Measurements from ENCODE around the gene SFTPB. TPM values are rescaled to one million over a fixed set of nuclear protein-coding genes. Genes with fewer than 3 reads are reported as not detected.
"Not testable (repeated sequence)": the region's sequence is repeated elsewhere in the genome, so short reads cannot be mapped to it uniquely, and the experiment has no call there.

The SFTPB gene
- total RNA-seq, 1 donor from 2014 or later: not detected

DNA sequence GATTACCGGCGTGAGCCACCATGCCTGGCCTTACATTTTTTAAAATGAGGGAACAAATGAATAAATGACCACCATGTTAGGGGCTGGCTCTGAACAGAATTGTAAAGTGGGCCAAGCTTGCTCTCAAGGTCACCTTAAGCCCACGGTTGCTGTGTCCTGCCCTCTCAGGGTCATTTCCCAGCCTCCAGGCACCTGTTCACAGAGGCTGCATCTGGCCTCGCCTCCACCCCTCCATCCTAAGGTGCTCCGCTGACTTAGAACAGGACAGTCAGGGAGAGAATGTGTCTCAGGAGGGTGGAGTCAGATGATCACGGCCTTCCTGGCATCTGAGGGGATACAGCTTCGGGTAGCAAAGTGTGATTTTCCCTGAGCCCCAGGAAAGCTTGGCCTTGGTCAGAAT is 7.3 kb downstream of the SFTPB start:
- TF ChIP-seq, protein P1, sequence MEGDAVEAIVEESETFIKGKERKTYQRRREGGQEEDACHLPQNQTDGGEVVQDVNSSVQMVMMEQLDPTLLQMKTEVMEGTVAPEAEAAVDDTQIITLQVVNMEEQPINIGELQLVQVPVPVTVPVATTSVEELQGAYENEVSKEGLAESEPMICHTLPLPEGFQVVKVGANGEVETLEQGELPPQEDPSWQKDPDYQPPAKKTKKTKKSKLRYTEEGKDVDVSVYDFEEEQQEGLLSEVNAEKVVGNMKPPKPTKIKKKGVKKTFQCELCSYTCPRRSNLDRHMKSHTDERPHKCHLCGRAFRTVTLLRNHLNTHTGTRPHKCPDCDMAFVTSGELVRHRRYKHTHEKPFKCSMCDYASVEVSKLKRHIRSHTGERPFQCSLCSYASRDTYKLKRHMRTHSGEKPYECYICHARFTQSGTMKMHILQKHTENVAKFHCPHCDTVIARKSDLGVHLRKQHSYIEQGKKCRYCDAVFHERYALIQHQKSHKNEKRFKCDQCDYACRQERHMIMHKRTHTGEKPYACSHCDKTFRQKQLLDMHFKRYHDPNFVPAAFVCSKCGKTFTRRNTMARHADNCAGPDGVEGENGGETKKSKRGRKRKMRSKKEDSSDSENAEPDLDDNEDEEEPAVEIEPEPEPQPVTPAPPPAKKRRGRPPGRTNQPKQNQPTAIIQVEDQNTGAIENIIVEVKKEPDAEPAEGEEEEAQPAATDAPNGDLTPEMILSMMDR (IDR thresholded peaks at IDR 0.05; ENCODE audit: partially characterized antibody, unreplicated experiment): no peak
- H3K4me1 Mint-ChIP-seq (ENCODE audit: low read depth, unreplicated experiment): peaks cover 5% of the 10 kb centered on the region
- no peak overlapping the region for H3K27ac Mint-ChIP-seq (ENCODE audit: unreplicated experiment)
- H3K36me3 Mint-ChIP-seq (ENCODE audit: unreplicated experiment): no peaks in the 10 kb centered on the region
- H3K4me3 Mint-ChIP-seq (ENCODE audit: unreplicated experiment): no peak overlapping the region
- H3K9me3 Mint-ChIP-seq (ENCODE audit: unreplicated experiment): peaks cover 4% of the 10 kb centered on the region
- DNase-seq: no peak
- H3K27me3 Mint-ChIP-seq (ENCODE audit: unreplicated experiment): peaks cover 4% of the 10 kb centered on the region

DNA sequence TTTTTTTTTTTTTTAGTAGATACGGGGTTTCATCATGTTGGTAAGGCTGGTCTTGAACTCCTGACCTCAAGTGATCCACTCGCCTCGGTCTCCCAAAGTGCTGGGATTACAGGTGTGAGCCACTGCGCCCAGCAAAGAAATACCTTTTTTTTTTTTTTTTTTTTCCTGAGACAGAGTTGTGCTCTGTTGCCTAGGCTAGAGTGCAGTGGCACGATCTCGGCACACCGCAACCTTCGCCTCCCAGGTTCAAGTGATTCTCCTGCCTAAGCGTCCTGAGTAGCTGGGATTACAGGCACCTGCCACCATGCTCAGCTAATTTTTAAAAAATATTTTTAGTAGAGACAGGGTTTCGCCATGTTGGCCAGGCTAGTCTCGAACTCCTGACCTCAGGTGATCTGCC is 7.7 kb downstream of the SFTPB start:
- DNase-seq; H3K9me3 Mint-ChIP-seq (ENCODE audit: unreplicated experiment); H3K27ac Mint-ChIP-seq (ENCODE audit: unreplicated experiment); H3K36me3 Mint-ChIP-seq (ENCODE audit: unreplicated experiment); H3K4me3 Mint-ChIP-seq (ENCODE audit: unreplicated experiment); H3K27me3 Mint-ChIP-seq (ENCODE audit: unreplicated experiment); H3K4me1 Mint-ChIP-seq (ENCODE audit: low read depth, unreplicated experiment): not testable (repeated sequence)

DNA sequence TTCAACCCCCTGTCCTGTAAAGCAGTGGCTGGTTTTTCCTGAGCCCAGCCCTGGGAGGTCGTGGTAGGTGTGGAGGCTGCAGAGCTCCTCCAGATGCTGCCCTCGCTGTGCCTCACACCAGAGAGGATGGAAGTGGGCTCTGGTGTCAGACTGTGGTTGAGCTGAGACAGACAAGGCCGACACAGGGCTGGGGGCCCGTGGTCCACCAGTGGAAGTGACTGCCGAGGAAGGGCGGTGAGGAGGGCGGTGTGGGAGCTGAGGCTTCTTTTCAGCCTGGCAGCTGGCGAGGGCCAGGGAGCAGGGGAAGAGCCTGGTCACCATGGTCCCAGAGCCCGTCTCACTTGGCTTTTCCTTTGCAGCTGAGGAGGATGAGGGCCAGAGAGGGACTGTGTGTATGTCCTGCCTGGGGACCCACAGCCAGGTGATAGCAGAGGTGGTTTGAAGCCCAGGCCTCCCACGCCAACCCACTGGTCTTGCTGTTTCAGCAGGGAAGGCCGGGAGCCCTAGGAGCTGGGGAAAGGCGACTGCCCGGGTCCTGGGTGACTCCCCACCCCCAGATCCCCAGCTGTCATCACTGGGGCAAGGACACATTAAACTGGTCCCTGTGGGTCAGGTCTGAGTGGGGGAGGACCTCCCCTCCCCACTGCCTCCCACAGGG is 8.5 kb downstream of the SFTPB start:
- no peak for DNase-seq
- peaks cover 4% of the 10 kb centered on the region for H3K27me3 Mint-ChIP-seq (ENCODE audit: unreplicated experiment)
- no peak overlapping the region for H3K27ac Mint-ChIP-seq (ENCODE audit: unreplicated experiment)
- H3K36me3 Mint-ChIP-seq (ENCODE audit: unreplicated experiment): no peaks in the 10 kb centered on the region
- TF ChIP-seq, protein P1 (IDR thresholded peaks at IDR 0.05; ENCODE audit: partially characterized antibody, unreplicated experiment): no peak
- no peak overlapping the region for H3K4me3 Mint-ChIP-seq (ENCODE audit: unreplicated experiment)
- H3K4me1 Mint-ChIP-seq (ENCODE audit: low read depth, unreplicated experiment): peaks cover 5% of the 10 kb centered on the region
- peaks cover 4% of the 10 kb centered on the region for H3K9me3 Mint-ChIP-seq (ENCODE audit: unreplicated experiment)

DNA sequence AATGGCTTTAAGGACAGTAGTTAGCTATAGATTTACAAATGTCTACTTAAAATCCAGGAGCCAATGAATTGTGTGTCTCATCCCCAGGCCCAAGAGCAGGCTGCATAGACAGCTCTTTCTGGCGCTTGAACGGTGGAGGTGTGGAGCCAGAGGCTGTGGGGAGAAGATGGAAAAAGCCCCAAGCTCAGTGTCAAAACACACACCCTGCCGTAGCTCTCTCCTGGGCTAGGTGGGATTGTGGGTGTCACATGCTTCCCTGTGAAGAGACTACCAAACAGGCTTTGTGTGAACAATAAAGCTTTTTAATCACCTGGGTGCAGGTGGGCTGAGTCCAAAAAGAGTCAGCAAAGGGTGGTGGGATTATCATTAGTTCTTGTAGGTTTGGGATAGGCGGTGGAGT is 10.6 kb downstream of the SFTPB start:
- DNase-seq; H3K27me3 Mint-ChIP-seq (ENCODE audit: unreplicated experiment); H3K4me1 Mint-ChIP-seq (ENCODE audit: low read depth, unreplicated experiment); H3K36me3 Mint-ChIP-seq (ENCODE audit: unreplicated experiment); H3K9me3 Mint-ChIP-seq (ENCODE audit: unreplicated experiment); H3K4me3 Mint-ChIP-seq (ENCODE audit: unreplicated experiment); H3K27ac Mint-ChIP-seq (ENCODE audit: unreplicated experiment): not testable (repeated sequence)

DNA sequence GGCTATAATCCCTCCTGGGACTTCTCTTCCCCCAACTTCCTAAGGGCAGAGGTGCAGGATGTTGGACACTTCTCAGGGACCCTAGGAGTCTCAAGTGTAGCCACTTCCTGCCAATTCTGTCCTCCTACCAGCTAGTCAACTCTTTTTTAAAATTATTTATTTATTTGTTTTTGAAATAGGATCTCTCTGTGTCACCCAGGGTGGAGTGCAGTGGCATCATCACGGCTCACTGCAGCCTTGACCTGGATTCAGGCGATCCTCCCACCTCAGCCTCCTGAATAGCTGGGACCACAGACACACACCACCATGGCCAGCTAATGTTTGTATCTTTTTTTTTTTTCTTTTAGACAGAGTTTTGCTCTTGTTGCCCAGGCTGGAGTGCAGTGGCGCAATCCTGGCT is 11.5 kb downstream of the SFTPB start:
- Mint-ChIP-seq H3K36me3 (ENCODE audit: unreplicated experiment) (no peaks in the 10 kb centered on the region), H3K27me3 (ENCODE audit: unreplicated experiment) (peaks cover 4% of the 10 kb centered on the region), H3K27ac (ENCODE audit: unreplicated experiment) (no peak overlapping the region), H3K9me3 (ENCODE audit: unreplicated experiment) (no peaks in the 10 kb centered on the region), H3K4me3 (ENCODE audit: unreplicated experiment) (no peak overlapping the region), H3K4me1 (ENCODE audit: low read depth, unreplicated experiment) (no peaks in the 10 kb centered on the region)
- TF ChIP-seq, protein P1 (IDR thresholded peaks at IDR 0.05; ENCODE audit: partially characterized antibody, unreplicated experiment): no peak
- no peak for DNase-seq

DNA sequence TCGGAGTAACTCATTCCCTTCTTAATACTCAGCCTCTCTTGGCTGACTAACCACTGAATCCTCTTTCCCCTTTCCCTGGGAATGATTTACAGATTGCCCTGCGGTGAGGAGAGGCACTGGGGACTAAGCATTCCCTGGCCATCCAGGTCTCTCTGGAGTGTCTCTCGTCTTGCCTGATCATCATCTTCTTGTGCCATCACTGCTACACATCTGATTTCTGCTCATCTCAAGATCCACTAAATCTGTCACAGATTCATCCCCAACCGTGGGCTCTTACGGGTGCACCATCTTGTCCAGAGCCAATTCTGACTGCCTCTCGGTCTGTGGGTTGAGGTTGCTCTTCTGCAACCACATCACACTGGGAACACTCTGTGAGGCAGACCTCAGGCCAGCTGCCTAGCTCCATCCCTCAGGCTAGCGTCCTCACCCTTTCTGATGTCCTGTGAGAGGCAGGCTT is 12.0 kb downstream of the SFTPB start:
- Mint-ChIP-seq H3K9me3 (ENCODE audit: unreplicated experiment) (no peaks in the 10 kb centered on the region), H3K36me3 (ENCODE audit: unreplicated experiment) (no peaks in the 10 kb centered on the region), H3K4me1 (ENCODE audit: low read depth, unreplicated experiment) (no peaks in the 10 kb centered on the region), H3K27ac (ENCODE audit: unreplicated experiment) (no peak overlapping the region), H3K4me3 (ENCODE audit: unreplicated experiment) (no peak overlapping the region), H3K27me3 (ENCODE audit: unreplicated experiment) (peaks cover 4% of the 10 kb centered on the region)
- TF ChIP-seq, protein P1 (IDR thresholded peaks at IDR 0.05; ENCODE audit: partially characterized antibody, unreplicated experiment): no peak
- no peak for DNase-seq

Data from glutamatergic neuron (in vitro differentiated cells).